Measurements from ENCODE around the gene SPDYE1.
"Not testable (repeated sequence)": the region's sequence is repeated elsewhere in the genome, so short reads cannot be mapped to it uniquely, and the experiment has no call there.

GRCh38 chr7:44031319-44031718 is 33.6 kb downstream of the SPDYE1 start:
- not testable (repeated sequence) for TF ChIP-seq CTCF (IDR thresholded peaks at IDR 0.05; ENCODE audit: borderline replicate concordance, extremely low read depth, low read length, poor library complexity, severe bottlenecking); EZH2 (IDR thresholded peaks at IDR 0.05; ENCODE audit: borderline replicate concordance, low read depth, low read length, severe bottlenecking)
